SK-N-MC (cell line): ENCODE data around the gene PTPRA.

Experiments used
- EZH2 ChIP-seq: fragments of 200-600 bp; sonication (generic); IDR thresholded peaks from one replicate; pipeline ENCODE4 v1.6.1; 2017; ENCODE audit warnings: antibody characterized with exemption
- POLR2AphosphoS5 ChIP-seq: IDR thresholded peaks from 2 replicates; pipeline ENCODE4 v1.6.1; 2012; ENCODE audit warnings: mild to moderate bottlenecking, low read depth, low read length, borderline replicate concordance

DNA sequence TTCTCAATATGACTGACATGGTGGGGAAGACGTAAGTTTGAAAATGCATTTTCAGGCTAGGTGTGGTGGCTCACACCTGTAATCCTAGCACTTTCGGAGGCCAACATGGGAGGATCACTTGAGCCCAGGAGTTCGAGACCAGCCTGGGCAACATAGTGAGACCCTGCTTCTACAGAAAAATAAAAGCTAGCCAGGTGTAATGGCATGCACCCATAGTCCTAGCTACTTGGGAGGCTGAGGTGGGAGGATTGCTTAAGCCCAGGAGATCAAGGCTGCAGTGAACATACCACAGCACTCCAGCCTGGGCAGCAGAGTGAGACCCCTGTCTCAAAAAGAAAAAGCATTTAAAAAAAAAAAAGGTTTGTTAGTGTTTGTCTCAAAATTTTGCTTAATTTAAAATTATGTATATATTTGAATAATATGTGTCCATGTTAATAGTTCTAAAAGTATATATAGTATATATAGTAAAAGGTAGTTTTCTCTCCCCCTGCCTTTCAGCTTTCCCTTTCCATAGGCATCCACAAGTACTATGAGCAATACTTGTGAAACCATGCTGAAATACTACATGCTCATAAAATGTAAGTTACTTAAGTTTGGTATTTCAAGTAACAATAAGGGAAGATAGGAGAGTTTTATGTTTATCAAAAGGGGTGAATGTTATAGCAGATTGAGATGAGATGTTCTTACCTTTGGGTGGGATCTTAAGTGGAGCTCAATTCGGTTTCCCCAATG is 15.1 kb downstream of the PTPRA start:
- TF ChIP-seq POLR2AphosphoS5 (no peak), EZH2 (no peak)
